HCT116 (cell line): Measurements from ENCODE around the gene IL31RA. TPM values are rescaled to one million over a fixed set of nuclear protein-coding genes. Genes with fewer than 3 reads are reported as not detected.

Experiments used
- ATAC-seq: fragments of 200-7000 bp; cut with Tn5 transposase; 2 replicates; pipeline ENCODE4 v1.9.1; 2020; ENCODE audit warnings: mild to moderate bottlenecking, moderate library complexity
- BruUV-seq: library from RNA; stranded (reverse); fragments of 400-500 nt; replicated peaks from 2 replicates; lab custom pipeline; 2021; lab: Mats Ljungman, UMichigan
- CTCF ChIA-PET: fragments of 300-600 bp; sonication (Branson Sonifier 250); formaldehyde crosslinking; loops from one replicate; lab custom pipeline; 2021; ENCODE audit warnings: antibody characterized with exemption; lab: Charles Lee
- POLR2A ChIA-PET: fragments of 300-600, 350-600 bp; sonication (Branson Sonifier 250); formaldehyde crosslinking; loops from one replicate; lab custom pipeline; 2021; ENCODE audit warnings: antibody characterized with exemption; lab: Charles Lee
- RAD21 ChIA-PET, 2 experiments: fragments of 300-600 bp; sonication (Branson Sonifier 250); formaldehyde crosslinking; loops; one replicate each; lab custom pipeline; 2023; ENCODE audit warnings: low total read pairs in 2 of 2; ENCODE audit not compliant: uncharacterized antibody in 2 of 2, unreplicated experiment in 2 of 2, low non-redundant PET in 1 of 2; lab: Charles Lee
- DNase-seq: peaks from one replicate; pipeline ENCODE4 v3.0.0-alpha.2; 2010; ENCODE audit warnings: low read depth, low spot score
- H2AFZ ChIP-seq: fragments of 200-600 bp; shearing (Covaris generic), sonication (generic); 2 replicates; pipeline ENCODE4 v1.6.1; 2017; ENCODE audit warnings: low read depth, mixed run types, mixed read lengths, antibody characterized with exemption, low read length; ENCODE audit not compliant: poor library complexity, severe bottlenecking
- H3K27ac ChIP-seq: 2 replicates; pipeline ENCODE4 v1.5.1; 2012; ENCODE audit warnings: low read depth, low read length
- H3K27me3 ChIP-seq: fragments of 200-600 bp; sonication (generic); 2 replicates; pipeline ENCODE4 v1.6.1; 2016; ENCODE audit warnings: mixed run types, low read length, mixed read lengths; ENCODE audit not compliant: insufficient read depth
- H3K36me3 ChIP-seq, 2 experiments: fragments of 200-500 bp in 1 of 2; fragments of 200-600 bp in 1 of 2; sonication (Bioruptor generic) in 1 of 2; sonication (generic) in 1 of 2; 2 replicates each; pipeline versions ENCODE4 v1.5.1 to v1.6.1; 2014 to 2016; ENCODE audit warnings: low read length in 2 of 2, inconsistent platforms in 1 of 2, mixed read lengths in 1 of 2, mixed run types in 1 of 2; ENCODE audit not compliant: insufficient read depth in 2 of 2, control insufficient read depth in 1 of 2
- H3K4me1 ChIP-seq, 2 experiments: fragments of 200-600 bp in 1 of 2; sonication (generic) in 1 of 2; 2 replicates each; pipeline versions ENCODE4 v1.5.1 to v1.6.1; 2012 to 2017; ENCODE audit warnings: low read length in 2 of 2, inconsistent platforms in 1 of 2, mild to moderate bottlenecking in 1 of 2, mixed read lengths in 1 of 2, mixed run types in 1 of 2, moderate library complexity in 1 of 2; ENCODE audit not compliant: insufficient read depth in 2 of 2, control insufficient read depth in 1 of 2
- H3K4me2 ChIP-seq: fragments of 200-600 bp; sonication (generic); 2 replicates; pipeline ENCODE4 v1.6.1; 2017; ENCODE audit warnings: mixed run types, low read length, mixed read lengths
- H3K4me3 ChIP-seq, 2 experiments: fragments of 200-600 bp in 1 of 2; sonication (generic) in 1 of 2; replicated peaks in 1 of 2; 2 replicates each; pipeline ENCODE4 v1.5.1; 2011 to 2016; ENCODE audit warnings: low read length in 2 of 2, control low read depth in 1 of 2, low read depth in 1 of 2, mild to moderate bottlenecking in 1 of 2, mixed read lengths in 1 of 2, mixed run types in 1 of 2
- H3K79me2 ChIP-seq: fragments of 200-600 bp; sonication (generic); 2 replicates; pipeline ENCODE4 v1.6.1; 2017; ENCODE audit warnings: mild to moderate bottlenecking, mixed run types, low read length, moderate library complexity, mixed read lengths; ENCODE audit not compliant: insufficient read depth
- H3K9ac ChIP-seq: fragments of 200-600 bp; sonication (generic); 2 replicates; pipeline ENCODE4 v1.6.1; 2016; ENCODE audit warnings: low read length, mixed read lengths
- H3K9me2 ChIP-seq: fragments of 200-600 bp; sonication (generic), shearing (Covaris generic); 2 replicates; pipeline ENCODE4 v1.6.1; 2017; ENCODE audit warnings: mixed run types, mild to moderate bottlenecking, moderate library complexity; ENCODE audit not compliant: insufficient read depth
- H3K9me3 ChIP-seq, 2 experiments: fragments of 200-500 bp in 1 of 2; fragments of 200-600 bp in 1 of 2; sonication (Bioruptor generic) in 1 of 2; sonication (generic) in 1 of 2; 2 replicates each; pipeline ENCODE4 v1.6.1; 2014 to 2017; ENCODE audit warnings: low read length in 2 of 2, mixed read lengths in 2 of 2, inconsistent platforms in 1 of 2, low read depth in 1 of 2, mild to moderate bottlenecking in 1 of 2, mixed run types in 1 of 2, moderate library complexity in 1 of 2; ENCODE audit not compliant: control insufficient read depth in 1 of 2, insufficient read depth in 1 of 2
- H4K20me1 ChIP-seq: fragments of 200-600 bp; sonication (generic), shearing (Covaris generic); 2 replicates; pipeline ENCODE4 v1.6.1; 2017; ENCODE audit warnings: mixed run types, mild to moderate bottlenecking, moderate library complexity; ENCODE audit not compliant: insufficient read depth
- CBX3 ChIP-seq: IDR thresholded peaks from 2 replicates; pipeline ENCODE4 v1.6.1; 2012; ENCODE audit warnings: low read depth
- CEBPB ChIP-seq: IDR thresholded peaks from 2 replicates; pipeline ENCODE4 v1.6.1; 2012; ENCODE audit warnings: low read depth
- EGR1 ChIP-seq: IDR thresholded peaks from 2 replicates; pipeline ENCODE4 v1.6.1; 2012; ENCODE audit warnings: low read depth
- ELF1 ChIP-seq: IDR thresholded peaks from 2 replicates; pipeline ENCODE4 v1.6.1; 2012; ENCODE audit warnings: low read depth, borderline replicate concordance
- EZH2 ChIP-seq: fragments of 200-600 bp; sonication (generic); IDR thresholded peaks from 2 replicates; pipeline ENCODE4 v1.6.1; 2017; ENCODE audit warnings: antibody characterized with exemption, mixed run types
- EZH2phosphoT487 ChIP-seq: fragments of 200-600 bp; IDR thresholded peaks from 2 replicates; pipeline ENCODE4 v1.6.1; 2018; ENCODE audit warnings: antibody characterized with exemption, borderline replicate concordance
- FOSL1 ChIP-seq: IDR thresholded peaks from 2 replicates; pipeline ENCODE4 v1.6.1; 2012; ENCODE audit warnings: low read depth
- MAX ChIP-seq: IDR thresholded peaks from 2 replicates; pipeline ENCODE4 v1.6.1; 2012
- POLR2A ChIP-seq: IDR thresholded peaks from 2 replicates; pipeline ENCODE4 v1.7.0; 2011; ENCODE audit warnings: borderline replicate concordance; ENCODE audit not compliant: insufficient read depth, insufficient read length; ENCODE audit errors: extremely low read depth
- POLR2AphosphoS5 ChIP-seq: IDR thresholded peaks from 2 replicates; pipeline ENCODE4 v1.6.1; 2011; ENCODE audit warnings: mild to moderate bottlenecking, low read depth, low read length, moderate library complexity
- SIN3A ChIP-seq: IDR thresholded peaks from 2 replicates; pipeline ENCODE4 v1.6.1; 2012; ENCODE audit warnings: low read depth
- SP1 ChIP-seq: IDR thresholded peaks from 2 replicates; pipeline ENCODE4 v1.6.1; 2012; ENCODE audit warnings: low read depth
- SRF ChIP-seq: IDR thresholded peaks from 2 replicates; pipeline ENCODE4 v1.6.1; 2012; ENCODE audit warnings: low read depth
- TCF7L2 ChIP-seq: IDR thresholded peaks from 2 replicates; pipeline ENCODE4 v1.7.0; 2011; ENCODE audit warnings: borderline replicate concordance, inconsistent platforms; ENCODE audit not compliant: insufficient read depth, insufficient read length; ENCODE audit errors: extremely low read depth
- YY1 ChIP-seq: IDR thresholded peaks from 2 replicates; pipeline ENCODE4 v1.6.1; 2011; ENCODE audit warnings: low read length, low read depth, moderate library complexity, mild to moderate bottlenecking; ENCODE audit not compliant: insufficient replicate concordance; ENCODE audit errors: extremely low read depth
- ZBTB33 ChIP-seq: IDR thresholded peaks from 2 replicates; pipeline ENCODE4 v1.6.1; 2011; ENCODE audit warnings: mild to moderate bottlenecking, low read length, moderate library complexity; ENCODE audit not compliant: insufficient replicate concordance; ENCODE audit errors: extremely low read depth
- ZNF274 ChIP-seq: fragments of 200-500 bp; sonication (Bioruptor generic); IDR thresholded peaks from 2 replicates; pipeline ENCODE4 v1.6.1; 2014; ENCODE audit warnings: mild to moderate bottlenecking, low read depth, low read length, inconsistent platforms
- intact Hi-C: fragments of 100-400 bp; cut with micrococcal nuclease; formaldehyde crosslinking; loops from 2 replicates; pipeline ENCODE4 v1.10.0; 2022
- total RNA-seq: library from RNA; stranded (reverse); gene quantifications from one replicate; pipeline ENCODE4 v1.2.1, GENCODE V29; 2021; ENCODE audit not compliant: unreplicated experiment
- TF ChIP-seq, protein P1 (sequence below): IDR thresholded peaks from 2 replicates; pipeline ENCODE4 v1.6.1; 2012; ENCODE audit warnings: low read depth
- TF ChIP-seq, protein P2 (sequence below), 3 experiments: fragments of 200-600 bp in 1 of 3; sonication (generic) in 1 of 3; IDR thresholded peaks in 2 of 3; conservative IDR thresholded peaks in 1 of 3; 2 replicates each; pipeline ENCODE4 v1.5.1; 2012 to 2017; ENCODE audit warnings: low read depth in 2 of 3, low read length in 2 of 3, antibody characterized with exemption in 1 of 3, borderline replicate concordance in 1 of 3, control low read depth in 1 of 3, mild to moderate bottlenecking in 1 of 3, mixed read lengths in 1 of 3, mixed run types in 1 of 3, moderate library complexity in 1 of 3; ENCODE audit not compliant: insufficient read depth in 1 of 3

Gene IL31RA
- total RNA-seq, 1 experiment from 2014 or later, result 0.59 TPM

GRCh38 chr5:55853041-55853670 is 2.0 kb downstream of the IL31RA start:
- H3K4me1 ChIP-seq, result peaks cover 2 to 15% of the 10 kb centered on the region in 2 experiments; a peak in 2 of 4 replicates
- POLR2A ChIA-PET, result no interaction called here
- ATAC-seq, result no peak
- peak overlapping the region; percentile 38 for H2AFZ ChIP-seq
- H4K20me1 ChIP-seq, result no peaks in the 10 kb centered on the region
- H3K79me2 ChIP-seq, result no peaks in the 10 kb centered on the region
- no TSS peak for BruUV-seq
- no peaks in the 10 kb centered on the region for H3K27me3 ChIP-seq
- H3K4me2 ChIP-seq, result no peak overlapping the region
- H3K36me3 ChIP-seq, result no peaks in the 10 kb centered on the region
- H3K4me3 ChIP-seq, result no peak overlapping the region
- H3K9me3 ChIP-seq, result no peaks in the 10 kb centered on the region
- CTCF ChIA-PET, result no interaction called here
- DNase-seq, result no peak
- H3K9me2 ChIP-seq, result no peaks in the 10 kb centered on the region
- TF ChIP-seq SIN3A (no peak), ZNF274 (no peak), EGR1 (no peak), TCF7L2 (no peak), YY1 (no peak), POLR2A (no peak), EZH2phosphoT487 (no peak), FOSL1 (no peak), CBX3 (no peak), CEBPB (no peak), POLR2AphosphoS5 (no peak), MAX (no peak), EZH2 (no peak), ZBTB33 (no peak), SRF (no peak), SP1 (no peak), ELF1 (no peak)
- TF ChIP-seq, protein P1, sequence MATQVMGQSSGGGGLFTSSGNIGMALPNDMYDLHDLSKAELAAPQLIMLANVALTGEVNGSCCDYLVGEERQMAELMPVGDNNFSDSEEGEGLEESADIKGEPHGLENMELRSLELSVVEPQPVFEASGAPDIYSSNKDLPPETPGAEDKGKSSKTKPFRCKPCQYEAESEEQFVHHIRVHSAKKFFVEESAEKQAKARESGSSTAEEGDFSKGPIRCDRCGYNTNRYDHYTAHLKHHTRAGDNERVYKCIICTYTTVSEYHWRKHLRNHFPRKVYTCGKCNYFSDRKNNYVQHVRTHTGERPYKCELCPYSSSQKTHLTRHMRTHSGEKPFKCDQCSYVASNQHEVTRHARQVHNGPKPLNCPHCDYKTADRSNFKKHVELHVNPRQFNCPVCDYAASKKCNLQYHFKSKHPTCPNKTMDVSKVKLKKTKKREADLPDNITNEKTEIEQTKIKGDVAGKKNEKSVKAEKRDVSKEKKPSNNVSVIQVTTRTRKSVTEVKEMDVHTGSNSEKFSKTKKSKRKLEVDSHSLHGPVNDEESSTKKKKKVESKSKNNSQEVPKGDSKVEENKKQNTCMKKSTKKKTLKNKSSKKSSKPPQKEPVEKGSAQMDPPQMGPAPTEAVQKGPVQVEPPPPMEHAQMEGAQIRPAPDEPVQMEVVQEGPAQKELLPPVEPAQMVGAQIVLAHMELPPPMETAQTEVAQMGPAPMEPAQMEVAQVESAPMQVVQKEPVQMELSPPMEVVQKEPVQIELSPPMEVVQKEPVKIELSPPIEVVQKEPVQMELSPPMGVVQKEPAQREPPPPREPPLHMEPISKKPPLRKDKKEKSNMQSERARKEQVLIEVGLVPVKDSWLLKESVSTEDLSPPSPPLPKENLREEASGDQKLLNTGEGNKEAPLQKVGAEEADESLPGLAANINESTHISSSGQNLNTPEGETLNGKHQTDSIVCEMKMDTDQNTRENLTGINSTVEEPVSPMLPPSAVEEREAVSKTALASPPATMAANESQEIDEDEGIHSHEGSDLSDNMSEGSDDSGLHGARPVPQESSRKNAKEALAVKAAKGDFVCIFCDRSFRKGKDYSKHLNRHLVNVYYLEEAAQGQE, result no peak
- TF ChIP-seq, protein P2, sequence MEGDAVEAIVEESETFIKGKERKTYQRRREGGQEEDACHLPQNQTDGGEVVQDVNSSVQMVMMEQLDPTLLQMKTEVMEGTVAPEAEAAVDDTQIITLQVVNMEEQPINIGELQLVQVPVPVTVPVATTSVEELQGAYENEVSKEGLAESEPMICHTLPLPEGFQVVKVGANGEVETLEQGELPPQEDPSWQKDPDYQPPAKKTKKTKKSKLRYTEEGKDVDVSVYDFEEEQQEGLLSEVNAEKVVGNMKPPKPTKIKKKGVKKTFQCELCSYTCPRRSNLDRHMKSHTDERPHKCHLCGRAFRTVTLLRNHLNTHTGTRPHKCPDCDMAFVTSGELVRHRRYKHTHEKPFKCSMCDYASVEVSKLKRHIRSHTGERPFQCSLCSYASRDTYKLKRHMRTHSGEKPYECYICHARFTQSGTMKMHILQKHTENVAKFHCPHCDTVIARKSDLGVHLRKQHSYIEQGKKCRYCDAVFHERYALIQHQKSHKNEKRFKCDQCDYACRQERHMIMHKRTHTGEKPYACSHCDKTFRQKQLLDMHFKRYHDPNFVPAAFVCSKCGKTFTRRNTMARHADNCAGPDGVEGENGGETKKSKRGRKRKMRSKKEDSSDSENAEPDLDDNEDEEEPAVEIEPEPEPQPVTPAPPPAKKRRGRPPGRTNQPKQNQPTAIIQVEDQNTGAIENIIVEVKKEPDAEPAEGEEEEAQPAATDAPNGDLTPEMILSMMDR (IDR thresholded peaks at IDR 0.05 in 2 of 3, conservative IDR thresholded peaks at IDR 0.05 in 1 of 3; ENCODE audit: borderline replicate concordance in 1 of 3, insufficient read depth in 1 of 3, low read depth in 2 of 3, low read length in 2 of 3), result no peak
- intact Hi-C loops, result no loop called here
- H3K27ac ChIP-seq, result no peak overlapping the region
- RAD21 ChIA-PET, result no interaction called here
- H3K9ac ChIP-seq, result no peak overlapping the region
